ENCODE results near the gene TENM3.

TENM3 gene

GRCh38 chr4:182291597-182292270 is 48.5 kb downstream of the TENM3 start:
- no peak for FAIRE-seq

DNA sequence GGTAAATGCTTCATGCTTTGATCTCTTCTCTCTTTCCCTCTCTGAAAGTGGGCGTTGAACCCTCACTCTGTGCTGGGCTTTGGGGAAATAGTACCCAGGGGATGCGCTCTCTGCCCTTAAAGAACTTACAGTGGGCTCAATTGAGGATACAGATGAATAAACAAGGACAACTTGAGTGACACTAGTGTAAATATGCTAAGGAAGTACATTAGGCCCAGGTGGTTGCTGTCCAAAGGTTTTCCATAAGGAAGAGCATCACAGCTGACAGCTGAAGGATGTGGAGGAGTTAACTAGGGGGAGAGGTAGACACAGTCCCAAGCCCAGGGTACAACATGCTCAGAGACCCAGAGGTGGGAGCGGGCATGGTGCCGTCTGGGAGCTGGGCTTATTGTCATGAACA is 49.4 kb downstream of the TENM3 start:
- no peak for FAIRE-seq

DNA sequence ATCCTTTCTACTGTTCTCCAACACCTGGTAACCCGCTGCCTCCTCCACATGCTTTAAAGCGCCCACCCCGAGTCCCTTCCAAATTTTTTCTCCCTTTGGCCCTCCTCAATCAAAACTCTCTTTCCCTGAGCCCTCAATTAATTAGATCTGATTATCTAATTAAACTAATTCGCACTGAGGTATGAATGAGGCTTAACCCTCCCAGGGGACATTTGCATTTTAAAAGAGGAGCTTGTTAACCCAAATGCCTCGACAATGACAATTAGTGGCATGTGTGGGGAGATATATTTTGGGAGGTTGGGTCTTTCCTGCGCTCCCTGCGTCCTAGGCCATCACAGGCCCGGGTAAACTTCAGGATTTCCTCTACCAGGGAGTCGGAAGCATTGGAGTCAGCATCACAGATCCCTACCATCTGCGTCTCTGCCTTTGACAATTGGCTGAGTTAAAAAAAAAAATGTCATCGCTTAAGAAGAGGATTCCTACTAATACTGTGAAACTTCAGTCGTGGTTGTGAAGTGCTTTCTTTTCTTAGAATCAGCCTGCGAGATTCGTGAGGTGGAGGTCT is 50.6 kb downstream of the TENM3 start:
- no peak for FAIRE-seq

DNA sequence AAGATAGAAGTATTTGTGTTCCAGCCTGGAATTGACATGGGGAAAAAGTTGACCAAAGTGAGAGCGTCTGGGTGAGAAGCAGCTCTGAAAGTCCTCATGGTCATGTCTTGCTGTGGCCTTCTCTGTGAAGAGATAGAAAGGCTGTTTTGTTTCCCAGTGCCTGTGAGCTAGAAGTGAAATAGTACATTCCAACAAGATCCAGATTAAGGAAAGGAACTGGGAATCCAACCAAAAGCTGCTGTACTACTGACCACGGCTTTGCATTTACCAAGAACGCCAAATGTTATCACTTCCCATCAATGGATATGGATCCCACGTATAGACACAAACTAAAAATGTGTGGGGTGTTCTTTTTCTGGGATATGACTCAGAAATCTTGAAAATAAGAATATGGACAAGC is 51.2 kb downstream of the TENM3 start:
- FAIRE-seq: no peak

GRCh38 chr4:182297659-182298058 is 54.5 kb downstream of the TENM3 start:
- FAIRE-seq: no peak

DNA sequence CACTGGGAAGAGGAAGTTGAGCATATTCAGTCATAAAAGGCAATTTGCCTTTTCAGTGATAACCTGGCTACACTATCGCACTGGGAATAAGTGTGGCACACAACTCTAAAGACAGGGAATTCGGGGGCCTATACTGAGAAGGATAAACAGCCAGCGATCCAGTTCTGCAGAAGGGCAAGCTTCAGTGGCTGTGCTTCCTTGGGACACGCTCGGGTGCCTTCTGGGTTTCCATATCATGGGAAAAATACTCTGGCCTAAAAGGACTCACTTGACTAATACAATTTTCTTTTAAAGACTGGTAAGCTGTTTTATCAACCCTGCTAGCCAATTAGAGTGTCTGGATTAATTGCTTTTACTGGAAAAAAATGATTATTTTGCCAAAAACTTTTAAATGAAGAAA is 58.5 kb downstream of the TENM3 start:
- no peak for FAIRE-seq

GRCh38 chr4:182303847-182304246 is 60.6 kb downstream of the TENM3 start:
- no peak for FAIRE-seq

- no peak for FAIRE-seq
Measured at GRCh38 chr4:182306792-182307507, 63.7 kb downstream of the TENM3 start.

GRCh38 chr4:182307746-182308145 is 64.5 kb downstream of the TENM3 start:
- FAIRE-seq: no peak

DNA sequence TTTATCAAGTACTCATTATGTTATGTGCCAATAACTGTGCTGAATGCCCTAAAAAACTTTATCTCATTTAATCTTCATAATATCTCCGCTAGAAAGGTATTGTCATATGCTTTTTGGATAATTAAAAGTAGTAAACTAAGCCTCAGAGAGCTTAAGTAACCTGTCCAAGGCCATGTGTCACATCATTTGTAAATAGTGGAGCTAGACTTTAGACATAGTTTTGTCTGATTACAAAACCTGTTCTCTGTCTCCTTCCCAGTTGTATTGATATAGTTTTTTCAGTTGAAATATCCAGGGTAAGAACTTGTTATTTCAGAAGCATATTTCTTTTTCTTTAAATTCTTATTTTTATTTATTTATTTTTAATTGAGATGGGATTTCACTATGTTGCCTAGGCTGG is 66.7 kb downstream of the TENM3 start:
- no peak for FAIRE-seq

- FAIRE-seq: no peak
Measured at GRCh38 chr4:182310316-182310715, 67.1 kb downstream of the TENM3 start.

DNA sequence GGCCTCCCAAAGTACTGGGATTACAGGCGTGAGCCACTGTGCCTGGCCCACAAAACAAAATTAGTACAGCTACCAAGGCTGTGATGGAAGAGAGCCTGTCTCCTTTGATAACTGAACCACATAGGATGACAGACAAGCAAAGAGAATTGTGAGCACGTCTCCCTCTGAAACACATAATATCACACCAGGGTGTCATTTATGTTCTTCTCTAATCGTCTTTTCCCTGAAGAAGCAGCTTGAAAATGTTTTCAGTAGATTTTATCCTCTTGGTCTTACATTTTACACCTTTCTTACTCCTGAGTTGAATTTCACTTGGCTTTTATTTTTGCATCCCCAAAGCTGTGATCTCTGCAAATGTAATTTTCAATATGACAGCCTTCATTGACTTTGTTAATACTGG is 67.8 kb downstream of the TENM3 start:
- FAIRE-seq: no peak

- FAIRE-seq: no peak
Measured at GRCh38 chr4:182314537-182314936, 71.3 kb downstream of the TENM3 start.

GRCh38 chr4:182318256-182318655 is 75.1 kb downstream of the TENM3 start:
- no peak for FAIRE-seq

- FAIRE-seq: no peak
Measured at GRCh38 chr4:182320092-182320491, 76.9 kb downstream of the TENM3 start.

DNA sequence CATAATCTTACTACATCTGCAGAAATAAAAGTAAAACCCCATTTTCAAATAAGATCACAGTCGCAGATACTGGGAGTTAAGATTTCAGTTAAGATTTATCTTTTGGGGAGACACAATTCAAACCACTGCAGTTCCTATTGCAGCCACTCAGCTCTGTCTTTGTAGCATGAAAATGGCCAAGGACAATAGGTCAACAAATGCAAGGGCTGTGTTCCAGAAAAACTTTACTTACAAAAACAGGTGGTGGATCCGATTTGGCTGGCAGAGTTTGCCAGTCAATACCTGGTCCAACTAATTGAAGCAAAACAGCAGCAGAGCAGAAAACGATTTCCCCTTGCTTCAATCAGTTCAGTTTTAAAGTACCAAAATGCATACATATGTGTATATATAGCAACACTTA is 77.4 kb downstream of the TENM3 start:
- no peak for FAIRE-seq

GRCh38 chr4:182324282-182324681 is 81.1 kb downstream of the TENM3 start:
- FAIRE-seq: no peak

DNA sequence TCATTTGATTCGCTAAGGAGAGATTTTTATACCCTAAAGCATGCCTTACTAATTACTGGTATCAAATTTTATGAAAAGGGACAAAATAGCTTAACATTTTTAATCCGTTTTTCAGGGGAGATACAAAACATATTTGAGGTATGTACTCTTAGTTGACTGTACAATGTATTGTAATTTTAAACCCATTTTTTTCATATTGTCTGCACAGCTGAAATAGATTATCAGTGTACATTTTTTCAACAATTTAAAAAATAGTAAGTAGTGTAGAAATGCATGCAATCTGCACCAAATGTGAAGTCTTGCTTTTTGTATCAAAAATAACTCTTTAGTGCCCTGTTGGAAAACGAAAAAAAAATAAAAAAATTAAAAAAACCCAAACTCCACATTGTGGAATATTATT is 82.2 kb downstream of the TENM3 start:
- FAIRE-seq: no peak

DNA sequence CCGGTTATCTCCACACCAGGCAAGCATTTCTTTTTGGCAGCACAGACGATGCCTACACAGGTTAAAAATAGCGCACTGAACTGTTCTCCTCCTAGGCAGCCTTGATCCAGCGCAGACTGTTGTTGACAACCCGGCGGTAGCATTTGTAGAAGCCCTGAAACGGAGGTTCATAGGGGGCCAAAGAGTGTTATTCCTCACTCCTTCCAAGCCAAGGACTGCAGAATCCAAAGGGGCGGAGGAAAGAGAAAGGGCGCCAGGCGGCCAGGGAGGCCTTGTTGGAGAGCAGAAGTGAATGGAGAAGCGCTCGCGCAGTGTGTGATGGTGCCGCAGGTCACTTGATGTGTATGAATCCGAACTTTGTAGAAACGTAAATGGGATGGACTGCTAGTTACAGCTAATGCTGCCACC is 82.7 kb downstream of the TENM3 start:
- no peak for FAIRE-seq

DNA sequence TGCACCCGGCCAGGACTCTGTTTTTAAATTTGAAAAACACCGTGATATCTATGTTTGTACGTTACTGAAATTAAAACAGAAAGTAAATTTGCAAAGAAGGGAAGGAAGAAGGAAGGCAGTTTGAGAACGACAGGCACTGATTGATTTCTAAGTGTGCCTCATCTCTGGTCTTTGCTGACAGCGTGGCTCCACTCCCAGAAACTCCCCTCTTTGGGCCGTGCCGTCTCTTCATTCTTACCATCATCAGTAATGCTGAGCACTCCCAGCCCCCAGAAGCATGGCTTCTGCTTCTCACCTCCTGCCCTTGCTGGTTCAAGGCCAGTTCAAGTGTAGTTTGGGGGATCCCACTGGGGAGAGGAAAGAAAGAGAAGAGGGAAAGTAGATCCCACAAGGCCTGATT is 85.3 kb downstream of the TENM3 start:
- no peak for FAIRE-seq

DNA sequence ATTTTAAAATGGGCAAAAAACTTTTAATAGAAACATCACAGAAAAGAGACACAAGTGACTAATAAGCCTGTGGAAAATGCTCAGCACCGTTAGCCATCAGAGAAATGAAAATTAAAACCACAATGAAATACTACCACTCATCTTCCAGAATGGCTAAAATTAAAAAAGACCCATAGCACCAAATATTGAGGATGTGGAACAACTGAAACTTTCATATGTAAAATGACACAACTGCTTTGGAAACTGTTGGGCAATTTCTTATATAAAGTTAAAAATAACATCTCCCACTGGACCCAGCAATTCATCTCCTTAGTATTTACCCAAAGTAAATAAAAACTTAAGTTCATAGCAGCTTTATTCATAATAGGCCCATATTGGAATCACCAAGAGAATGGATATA is 94.2 kb downstream of the TENM3 start:
- FAIRE-seq: no peak

DNA sequence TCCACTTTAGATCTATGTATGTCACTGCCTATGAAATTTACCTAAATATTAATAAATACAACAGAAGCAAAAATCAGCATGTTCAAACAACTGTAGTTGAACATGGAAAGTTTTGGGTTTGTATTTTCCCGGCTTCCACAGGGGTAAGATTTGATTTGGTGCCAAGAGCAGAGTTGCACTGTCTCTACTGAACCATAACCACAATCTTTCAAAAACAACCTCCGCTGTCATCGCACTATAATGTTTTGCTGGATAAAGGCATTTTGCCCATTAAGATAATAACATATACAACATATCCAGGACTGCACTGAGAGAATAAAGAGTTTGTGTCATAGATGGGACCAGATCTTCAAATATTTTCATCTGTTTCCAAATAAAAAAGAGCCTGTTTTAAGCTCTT is 94.9 kb downstream of the TENM3 start:
- FAIRE-seq: no peak

DNA sequence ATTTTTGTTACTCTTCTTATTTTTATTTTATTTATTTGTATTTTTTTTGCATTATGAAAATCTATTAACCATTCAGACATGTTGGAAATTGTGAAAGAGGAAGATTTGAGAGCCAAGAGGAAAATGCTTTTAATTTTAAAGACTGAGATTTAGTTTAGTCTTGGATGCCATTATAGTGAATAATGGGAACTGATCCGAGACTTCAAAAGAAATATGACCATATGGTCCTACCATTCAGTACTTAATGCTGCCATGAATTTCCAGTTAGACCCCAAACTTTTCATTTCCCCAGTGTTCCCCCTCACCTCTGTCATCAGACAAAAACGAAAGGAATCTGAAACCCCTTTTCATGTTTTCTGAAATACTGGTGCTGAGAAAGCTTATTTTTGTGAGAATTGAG is 95.5 kb downstream of the TENM3 start:
- FAIRE-seq: no peak

- no peak for FAIRE-seq
Measured at GRCh38 chr4:182339221-182339641, 96.0 kb downstream of the TENM3 start.

DNA sequence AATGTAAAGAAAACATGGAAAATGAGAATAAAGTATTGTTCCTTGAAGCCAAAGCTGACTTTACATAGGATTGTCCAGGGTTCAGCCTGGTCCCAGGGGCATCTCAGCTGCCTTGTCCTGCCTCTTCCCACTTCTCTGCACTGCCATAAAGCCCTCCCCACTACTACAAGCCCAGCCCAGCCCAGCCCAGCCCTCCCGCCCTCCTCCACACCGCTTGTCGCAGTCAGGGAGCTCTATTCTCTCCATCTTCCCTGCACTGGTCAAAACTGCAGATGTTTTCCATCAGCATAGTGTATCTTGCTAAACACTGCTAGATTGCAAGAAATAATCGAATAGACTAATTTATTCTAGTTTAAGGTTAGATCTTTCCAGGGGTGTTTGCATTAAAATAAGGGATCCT is 100.3 kb downstream of the TENM3 start:
- no peak for FAIRE-seq
